ENCODE measurements around the gene TSPAN31.
"Not testable (repeated sequence)": the region's sequence is repeated elsewhere in the genome, so short reads cannot be mapped to it uniquely, and the experiment has no call there.

Gene TSPAN31, protein sequence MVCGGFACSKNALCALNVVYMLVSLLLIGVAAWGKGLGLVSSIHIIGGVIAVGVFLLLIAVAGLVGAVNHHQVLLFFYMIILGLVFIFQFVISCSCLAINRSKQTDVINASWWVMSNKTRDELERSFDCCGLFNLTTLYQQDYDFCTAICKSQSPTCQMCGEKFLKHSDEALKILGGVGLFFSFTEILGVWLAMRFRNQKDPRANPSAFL

DNA sequence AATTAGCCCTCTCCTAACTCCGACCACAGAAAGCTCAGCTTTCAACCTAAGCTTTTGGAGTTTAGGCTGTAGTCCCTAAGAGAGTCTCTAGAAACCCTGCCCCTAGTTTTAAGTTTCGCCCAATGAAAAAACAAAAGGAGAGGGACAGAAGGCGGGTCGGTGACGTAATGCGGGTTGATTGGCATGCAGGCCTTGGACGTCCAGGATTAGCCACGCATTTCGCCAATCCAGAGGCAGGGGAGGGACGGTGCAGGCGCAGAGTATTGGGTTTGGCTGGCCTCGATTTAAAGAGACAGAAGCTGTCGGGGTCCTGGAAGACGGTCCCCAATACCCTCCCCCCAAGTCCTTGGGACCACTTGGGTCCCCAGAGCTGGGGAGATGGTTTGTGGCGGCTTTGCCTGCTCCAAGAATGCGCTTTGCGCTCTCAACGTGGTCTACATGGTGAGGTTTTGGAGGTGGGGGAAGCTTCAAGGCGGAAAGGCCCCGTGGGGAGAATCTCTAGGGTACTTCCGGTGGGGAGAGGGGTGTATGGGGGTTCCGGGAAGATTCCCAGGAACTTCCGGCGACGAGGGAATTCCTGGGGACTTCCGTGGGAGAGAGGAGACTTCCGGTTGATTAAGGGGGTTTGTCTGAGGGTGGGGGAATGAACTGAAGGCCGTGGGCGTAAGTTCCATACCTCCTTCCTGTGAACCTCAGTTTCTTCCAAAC is at the start of gene TSPAN31:
TSPAN31 (plus strand) TSS at position 263 of the 708 bp plus-strand sequence; CDS start at position 379, 116 bp downstream.
- DNase-seq = peak; percentile 95 to 96

DNA sequence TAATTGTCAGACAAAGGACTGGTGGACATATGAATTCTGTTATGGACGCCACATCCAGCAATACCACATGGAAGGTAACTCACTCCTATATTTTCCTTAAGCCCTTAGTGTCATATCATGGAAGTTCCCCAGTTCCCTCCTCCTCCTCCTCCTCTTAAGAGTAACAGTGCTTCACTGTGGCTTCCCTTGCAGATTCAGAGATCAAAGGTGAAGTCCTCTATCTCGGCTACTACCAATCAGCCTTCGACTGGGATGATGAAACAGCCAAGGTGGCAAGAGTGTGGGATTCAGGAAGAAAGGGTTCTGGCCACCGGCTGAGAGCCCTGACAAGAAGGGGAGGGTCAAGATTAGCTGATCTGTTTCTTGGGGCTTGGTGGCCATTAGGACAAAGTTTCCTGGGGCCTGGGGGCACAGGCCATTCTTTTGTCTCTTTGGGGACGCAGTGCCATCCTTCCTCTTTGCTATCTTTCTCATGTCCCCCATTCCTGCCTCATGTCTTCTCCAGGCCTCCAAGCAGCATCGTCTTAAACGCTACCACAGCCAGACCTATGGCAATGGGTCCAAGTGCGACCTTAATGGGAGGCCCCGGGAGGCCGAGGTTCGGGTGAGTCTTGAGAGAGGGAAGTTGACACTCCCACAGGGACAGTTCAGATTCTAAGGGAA is 48.9 kb upstream of the TSPAN31 start:
- no peak for DNase-seq

DNA sequence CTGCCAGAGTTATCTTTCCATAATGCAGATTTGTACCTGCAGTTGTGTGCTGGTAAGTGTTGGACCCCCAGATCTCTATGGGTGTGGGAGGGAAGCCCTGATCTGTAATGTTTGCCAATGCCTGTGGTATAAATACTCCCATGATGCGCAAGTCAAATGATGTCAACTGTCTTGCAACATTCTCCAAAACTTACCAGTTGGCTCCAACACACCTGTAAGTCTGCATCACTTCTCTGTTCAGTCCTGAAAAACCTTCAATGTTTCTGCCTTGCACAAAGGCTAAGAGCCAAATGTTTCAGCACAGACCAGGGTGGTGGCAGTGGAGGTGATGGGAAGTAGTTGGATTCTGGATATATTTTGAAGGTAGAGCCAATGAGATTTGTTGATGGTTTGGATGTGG is 47.8 kb upstream of the TSPAN31 start:
- DNase-seq = no peak

DNA sequence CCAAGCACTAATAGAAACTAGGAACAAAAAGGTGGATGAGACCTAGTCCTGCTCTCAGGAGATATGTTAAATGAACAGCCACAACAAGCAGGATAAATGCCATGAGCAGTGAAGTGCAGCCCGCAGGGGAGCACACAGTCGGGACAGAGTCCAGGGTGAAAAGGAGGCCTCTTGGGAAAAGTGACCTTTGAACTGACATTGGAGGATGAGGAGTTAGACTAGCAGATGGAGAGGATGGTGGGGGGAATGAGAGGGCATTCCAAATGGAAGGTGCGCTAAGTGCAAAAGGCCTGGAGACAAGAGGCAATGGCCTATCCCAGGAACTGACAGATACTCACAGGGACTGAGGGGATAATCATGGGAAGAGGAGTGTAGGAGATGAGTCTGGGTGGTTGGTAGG is 46.4 kb upstream of the TSPAN31 start:
- no peak for DNase-seq

DNA sequence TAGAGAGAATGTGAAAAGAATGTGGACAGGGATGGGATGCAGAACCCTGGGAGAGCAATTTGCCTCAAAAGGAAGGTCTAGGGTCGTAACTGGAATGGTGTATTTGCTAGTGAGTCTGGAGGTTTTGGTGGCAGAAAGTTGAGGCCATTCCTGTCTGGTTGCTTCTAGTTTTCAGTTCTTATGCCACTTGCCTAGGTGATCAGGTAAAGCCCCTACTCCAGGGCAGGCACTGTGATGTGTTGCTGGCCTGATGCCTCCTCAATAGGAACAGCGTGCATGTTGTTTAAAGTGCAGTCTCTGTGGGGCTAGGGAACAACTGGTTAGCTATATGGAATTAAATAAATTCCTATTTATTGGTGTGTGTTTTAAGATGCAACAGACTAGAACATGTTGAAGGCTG is 44.5 kb upstream of the TSPAN31 start:
- DNase-seq = no peak

DNA sequence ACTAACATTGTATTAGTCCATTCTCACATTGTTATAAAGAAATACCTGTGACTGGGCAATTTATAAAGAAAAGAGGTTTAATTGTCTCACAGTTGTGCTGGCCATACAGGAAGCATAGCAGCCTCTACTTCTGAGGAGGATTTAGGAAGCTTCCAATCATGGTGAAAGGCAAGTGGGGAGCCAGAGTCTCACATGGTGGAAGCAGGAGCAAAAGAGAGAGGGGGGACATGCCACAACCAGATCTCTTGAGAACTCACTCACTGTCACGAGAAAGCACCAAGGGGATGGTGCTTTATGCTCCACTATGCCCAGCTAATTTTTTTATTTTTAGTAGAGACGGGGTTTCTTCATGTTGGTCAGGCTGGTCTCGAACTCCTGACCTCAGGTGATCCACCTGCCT is 37.6 kb upstream of the TSPAN31 start:
- DNase-seq = no peak

DNA sequence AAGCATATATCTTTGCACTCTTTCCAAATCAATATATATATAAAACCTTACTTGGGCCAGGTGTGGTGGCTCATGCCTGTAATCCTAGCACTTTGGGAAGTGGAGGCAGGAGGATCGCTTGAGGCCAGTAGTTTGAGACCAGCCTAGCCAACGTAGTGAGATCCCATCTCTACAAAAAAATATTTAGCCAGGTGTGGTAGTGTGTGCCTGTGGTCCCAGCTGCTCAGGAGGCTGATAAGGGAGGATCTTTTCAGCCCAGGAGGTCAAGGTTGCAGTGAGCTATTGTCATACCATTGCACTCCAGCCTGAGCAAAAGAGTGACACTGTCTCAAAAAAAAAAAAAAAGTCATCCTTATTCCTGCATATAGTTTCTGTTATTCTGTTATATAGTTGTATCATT is 36.5 kb upstream of the TSPAN31 start:
- no peak for DNase-seq

DNA sequence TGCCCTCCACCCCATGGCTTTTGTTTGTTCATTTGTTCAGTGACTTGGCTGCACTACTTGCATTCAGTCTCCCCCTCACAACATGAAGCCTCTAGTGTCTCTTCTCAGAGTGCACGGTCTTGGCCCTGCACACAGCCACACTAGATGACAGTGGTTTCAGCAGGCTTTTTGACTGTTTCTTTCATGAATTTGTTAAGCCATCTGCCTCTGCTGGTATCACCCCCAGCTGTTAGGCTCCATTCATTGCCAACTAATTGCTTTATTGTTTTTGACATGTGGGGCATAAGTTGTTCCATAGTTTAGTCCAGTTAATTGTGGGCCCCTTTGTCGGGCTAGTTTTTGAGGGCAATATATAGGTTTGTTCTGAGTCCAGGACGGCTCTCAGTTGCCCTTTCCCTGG is 32.1 kb upstream of the TSPAN31 start:
- no peak for DNase-seq

DNA sequence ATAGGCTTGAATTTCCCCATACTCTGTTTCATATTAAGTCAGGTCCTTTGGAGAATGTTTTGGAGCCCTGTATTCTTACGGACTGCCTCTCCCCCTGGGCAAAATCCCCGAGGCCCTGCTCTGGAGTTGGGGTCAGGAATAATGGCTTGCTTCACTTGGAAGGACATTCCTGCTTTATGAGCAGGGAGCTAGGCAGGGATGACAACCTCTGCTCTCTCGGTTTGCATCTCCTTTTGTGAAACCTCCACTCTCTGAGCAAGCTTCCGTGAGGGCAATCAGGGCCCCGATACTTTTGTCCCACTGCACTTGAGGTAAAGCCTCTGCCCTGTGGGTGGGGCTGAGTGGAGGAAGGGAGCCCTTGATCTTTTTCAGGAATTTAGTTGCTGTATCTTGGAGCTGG is 31.6 kb upstream of the TSPAN31 start:
- no peak for DNase-seq

DNA sequence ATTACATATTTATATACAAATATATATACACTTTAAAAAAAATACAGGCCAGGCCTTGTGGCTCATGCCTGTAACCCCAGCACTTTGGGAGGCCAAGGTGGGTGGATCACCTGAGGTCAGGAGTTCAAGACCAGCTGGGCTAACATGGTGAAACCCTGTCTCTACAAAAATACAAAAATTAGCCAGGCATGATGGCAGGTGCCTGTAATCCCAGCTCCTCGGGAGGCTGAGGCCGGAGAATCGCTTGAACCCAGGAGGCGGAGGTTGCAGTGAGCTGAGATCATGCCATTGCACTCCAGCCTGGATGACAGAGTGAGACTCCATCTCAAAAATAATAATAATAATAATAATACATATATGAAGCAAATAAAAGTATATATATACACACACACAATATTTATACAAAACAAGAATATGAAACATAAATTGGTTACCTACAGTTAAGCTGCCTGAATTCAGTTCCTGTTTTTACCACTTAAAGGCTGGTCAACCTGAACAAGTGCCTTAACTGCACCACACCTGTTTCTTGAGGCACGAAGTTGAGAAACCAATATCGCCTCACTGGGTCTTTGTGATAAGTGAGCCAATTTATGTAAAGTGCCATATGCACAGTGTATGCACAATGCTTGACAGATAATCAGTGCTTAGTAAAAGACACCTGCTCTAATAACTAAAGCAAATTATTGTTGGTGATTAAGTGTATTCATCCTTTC is 29.6 kb upstream of the TSPAN31 start:
- not testable (repeated sequence) for DNase-seq

DNA sequence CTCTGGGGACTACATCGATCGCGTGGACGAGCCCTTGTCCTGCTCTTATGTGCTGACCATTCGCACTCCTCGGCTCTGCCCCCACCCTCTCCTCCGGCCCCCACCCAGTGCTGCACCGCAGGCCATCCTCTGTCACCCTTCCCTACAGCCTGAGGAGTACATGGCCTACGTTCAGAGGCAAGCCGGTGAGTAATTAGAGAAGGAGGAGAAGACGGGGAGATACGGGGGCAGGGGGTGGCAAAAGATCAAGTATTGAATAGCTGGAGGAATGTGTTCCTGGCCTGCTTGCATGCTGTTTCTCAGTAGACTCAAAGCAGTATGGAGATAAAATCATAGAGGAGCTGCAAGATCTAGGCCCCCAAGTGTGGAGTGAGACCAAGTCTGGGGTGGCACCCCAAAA is 29.1 kb upstream of the TSPAN31 start:
- no peak for DNase-seq

DNA sequence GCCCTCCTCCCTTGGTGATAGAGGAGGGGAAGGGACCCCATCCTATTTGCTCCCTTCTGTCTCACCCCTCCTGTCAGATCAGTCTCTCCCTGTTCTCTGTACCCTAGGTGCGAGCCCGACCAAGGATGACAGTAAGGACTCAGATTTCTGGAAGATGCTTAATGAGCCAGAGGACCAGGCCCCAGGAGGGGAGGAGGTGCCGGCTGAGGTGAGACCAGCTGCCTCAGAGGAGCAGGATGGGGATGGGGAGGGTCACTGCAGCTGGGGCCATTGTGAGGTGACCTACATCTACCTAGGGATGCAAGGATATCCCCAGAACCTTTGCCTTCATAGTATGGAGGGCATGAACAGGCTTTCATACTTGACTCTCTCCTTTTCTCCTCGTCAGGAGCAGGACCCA is 28.5 kb upstream of the TSPAN31 start:
- no peak for DNase-seq

DNA sequence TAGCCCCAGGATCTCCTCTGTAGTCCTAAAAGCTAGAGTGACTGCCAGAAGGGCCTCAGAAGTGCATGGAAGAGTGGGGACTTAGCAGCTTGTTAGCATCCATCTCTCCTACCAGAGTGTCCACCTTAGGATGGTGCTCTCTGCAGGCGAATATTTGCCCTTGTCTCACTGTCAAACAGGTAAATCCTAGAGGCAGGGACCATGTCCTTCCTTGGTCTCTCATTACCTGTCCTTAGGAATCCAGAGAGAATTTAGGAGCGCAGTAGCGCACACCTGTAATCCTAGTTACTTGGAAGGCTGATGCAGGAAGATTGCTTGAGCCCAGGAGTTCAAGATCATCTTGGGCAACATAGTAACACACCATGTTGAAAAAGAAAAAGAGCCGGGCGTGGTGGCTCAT is 27.7 kb upstream of the TSPAN31 start:
- DNase-seq = no peak

DNA sequence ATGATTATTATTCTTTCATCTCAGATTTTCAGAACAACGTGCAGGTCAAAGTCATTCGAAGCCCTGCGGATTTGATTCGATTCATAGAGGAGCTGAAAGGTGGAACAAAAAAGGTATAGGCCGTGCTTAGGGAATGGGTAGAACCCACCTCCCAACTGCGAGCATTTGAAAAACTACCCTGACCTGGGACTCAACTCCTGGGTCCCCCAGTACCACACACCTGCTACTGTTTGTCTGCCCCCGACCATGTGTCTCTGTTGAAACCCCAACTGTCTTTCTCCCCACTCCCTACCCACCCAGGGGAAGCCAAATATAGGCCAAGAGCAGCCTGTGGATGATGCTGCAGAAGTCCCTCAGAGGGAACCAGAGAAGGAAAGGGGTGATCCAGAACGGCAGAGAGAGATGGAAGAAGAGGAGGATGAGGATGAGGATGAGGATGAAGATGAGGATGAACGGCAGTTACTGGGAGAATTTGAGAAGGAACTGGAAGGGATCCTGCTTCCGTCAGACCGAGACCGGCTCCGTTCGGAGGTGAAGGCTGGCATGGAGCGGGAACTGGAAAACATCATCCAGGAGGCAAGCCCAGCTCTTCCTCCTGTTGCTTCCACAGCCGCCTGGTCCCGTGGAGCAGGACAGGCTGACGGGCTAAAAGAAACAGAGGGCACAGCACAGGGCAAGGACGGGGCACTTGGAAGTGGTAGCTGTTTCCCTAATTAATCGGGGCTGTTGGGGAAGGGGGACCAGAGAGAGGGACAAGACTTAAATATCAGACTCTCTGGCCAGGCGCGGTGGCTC is 26.8 kb upstream of the TSPAN31 start:
- no peak for DNase-seq

DNA sequence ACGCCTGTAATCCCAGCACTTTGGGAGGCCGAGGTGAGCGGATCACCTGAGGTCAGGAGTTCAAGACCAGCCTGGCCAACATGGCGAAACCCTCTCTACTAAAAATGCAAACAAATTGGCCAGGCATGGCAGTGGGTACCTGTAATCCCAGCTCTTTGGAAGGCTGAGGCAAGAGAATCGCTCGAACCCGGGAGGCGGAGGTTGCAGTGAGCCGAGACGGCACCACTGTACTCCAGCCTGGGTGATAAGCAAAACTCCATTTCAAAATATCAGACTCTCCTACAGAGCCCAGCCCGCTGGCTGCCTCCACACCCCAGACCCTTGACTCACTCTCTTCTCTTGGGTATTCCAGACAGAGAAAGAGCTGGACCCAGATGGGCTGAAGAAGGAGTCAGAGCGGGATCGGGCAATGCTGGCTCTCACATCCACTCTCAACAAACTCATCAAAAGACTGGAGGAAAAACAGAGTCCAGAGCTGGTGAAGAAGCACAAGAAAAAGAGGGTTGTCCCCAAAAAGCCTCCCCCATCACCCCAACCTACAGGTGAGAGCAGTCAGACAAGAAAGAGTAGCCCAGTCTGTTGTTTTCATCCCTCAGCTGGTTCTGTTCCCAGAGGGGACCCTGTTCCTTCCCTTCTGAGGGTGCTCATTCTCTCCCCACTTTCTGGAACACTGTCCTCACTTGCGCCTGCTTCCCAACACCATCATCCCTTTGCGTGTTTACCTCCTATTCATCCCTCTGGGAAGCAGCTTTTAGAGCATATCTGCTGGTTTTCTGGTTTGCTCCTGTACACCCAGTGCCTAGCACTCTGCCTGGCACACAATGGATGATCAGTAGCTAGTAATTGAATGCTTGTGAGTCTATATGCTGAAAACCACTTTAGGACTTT is 26.0 kb upstream of the TSPAN31 start:
- no peak for DNase-seq

DNA sequence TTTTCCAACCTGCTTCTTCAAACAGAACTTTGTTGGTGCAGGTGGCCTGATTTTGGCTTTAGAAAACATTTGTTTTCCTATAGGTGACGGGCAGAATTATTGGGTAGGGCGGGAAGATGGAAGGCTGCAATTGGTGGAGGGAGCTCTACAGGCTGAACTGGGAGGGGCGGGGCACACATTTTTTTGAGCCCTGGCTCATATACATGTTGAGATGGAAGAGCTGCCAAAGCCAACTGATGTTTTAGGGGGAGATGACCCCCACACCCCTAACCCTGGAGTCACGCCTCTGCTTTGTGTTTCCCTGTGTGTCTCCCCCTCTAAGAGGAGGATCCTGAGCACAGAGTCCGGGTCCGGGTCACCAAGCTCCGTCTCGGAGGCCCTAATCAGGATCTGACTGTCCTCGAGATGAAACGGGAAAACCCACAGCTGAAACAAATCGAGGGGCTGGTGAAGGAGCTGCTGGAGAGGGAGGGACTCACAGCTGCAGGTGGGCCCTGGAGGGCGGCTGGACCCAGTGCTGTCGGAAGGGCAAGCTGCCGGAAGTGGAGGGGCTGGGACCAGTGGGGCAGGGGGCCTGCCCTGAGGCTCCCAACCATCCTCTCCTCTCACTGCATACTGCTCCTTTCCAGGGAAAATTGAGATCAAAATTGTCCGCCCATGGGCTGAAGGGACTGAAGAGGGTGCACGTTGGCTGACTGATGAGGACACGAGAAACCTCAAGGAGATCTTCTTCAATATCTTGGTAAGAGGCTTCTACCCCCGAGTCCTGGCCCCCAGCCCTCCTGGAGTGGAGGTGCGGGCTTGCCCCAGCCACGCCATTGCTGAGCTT is 24.8 kb upstream of the TSPAN31 start:
- DNase-seq = no peak

DNA sequence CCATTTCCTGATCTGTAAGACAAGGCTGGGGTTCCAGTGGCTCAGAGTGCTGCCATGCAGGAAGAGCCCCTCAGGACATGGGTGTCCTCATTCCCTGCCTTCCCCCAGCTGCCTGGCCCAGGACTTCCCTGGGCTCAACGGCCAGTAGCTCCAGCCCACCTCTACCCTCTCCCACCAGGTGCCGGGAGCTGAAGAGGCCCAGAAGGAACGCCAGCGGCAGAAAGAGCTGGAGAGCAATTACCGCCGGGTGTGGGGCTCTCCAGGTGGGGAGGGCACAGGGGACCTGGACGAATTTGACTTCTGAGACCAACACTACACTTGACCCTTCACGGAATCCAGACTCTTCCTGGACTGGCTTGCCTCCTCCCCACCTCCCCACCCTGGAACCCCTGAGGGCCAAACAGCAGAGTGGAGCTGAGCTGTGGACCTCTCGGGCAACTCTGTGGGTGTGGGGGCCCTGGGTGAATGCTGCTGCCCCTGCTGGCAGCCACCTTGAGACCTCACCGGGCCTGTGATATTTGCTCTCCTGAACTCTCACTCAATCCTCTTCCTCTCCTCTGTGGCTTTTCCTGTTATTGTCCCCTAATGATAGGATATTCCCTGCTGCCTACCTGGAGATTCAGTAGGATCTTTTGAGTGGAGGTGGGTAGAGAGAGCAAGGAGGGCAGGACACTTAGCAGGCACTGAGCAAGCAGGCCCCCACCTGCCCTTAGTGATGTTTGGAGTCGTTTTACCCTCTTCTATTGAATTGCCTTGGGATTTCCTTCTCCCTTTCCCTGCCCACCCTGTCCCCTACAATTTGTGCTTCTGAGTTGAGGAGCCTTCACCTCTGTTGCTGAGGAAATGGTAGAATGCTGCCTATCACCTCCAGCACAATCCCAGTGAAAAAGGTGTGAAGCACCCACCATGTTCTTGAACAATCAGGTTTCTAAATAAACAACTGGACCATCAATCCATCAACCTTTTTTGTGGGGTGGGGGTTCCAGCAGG is 23.9 kb upstream of the TSPAN31 start:
- no peak for DNase-seq

DNA sequence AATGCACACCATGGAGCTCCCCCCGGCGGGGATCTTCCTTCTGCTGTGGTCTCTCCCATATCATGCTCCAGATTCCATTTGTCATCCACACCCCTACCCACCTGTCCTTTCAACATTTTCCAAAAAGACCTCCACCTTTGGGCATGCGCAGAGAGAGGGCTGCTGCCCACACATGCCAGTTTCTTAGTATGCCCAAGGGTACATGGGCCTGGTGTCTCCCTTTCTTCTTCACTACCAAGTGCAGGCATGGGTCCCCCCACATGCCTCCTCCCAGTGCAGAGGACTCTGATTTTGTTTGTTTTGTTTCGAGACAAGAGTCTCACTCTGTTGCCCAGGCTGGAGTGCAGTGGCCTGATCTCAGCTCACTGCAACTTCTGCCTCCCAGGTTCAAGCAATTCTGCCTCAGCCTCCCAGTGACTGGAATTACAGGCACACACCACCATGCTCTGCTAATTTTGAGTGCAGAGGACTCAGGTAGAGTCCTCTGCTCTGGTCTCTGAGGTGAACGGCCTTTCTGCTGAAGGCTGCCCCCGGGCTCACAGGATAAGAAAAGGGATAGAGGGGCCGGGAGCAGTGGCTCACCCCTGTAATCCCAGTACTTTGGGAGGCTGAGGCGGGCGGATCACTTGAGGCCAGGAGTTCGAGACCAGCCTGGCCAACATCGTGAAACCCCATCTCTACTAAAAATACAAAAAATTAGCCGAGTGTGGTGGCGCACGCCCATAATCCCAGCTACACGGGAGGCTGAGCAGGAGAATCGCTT is 22.8 kb upstream of the TSPAN31 start:
- not testable (repeated sequence) for DNase-seq
